Urinary bladder (tissue), 4 donors: ENCODE results near the gene ZNF778. TPM values are rescaled to one million over a fixed set of nuclear protein-coding genes. Genes with fewer than 3 reads are reported as not detected.

Experiments used
- DNase-seq: peaks from one replicate; pipeline ENCODE4 v3.0.0-alpha.2; 2015; ENCODE audit errors: extremely low spot score
- H3K27ac ChIP-seq: one replicate; pipeline ENCODE4 v1.5.1; 2013; ENCODE audit warnings: low read depth, mild to moderate bottlenecking, moderate library complexity
- H3K36me3 ChIP-seq: one replicate; pipeline ENCODE4 v1.6.1; 2013; ENCODE audit warnings: mild to moderate bottlenecking, moderate library complexity; ENCODE audit not compliant: insufficient read depth
- H3K4me1 ChIP-seq: one replicate; pipeline ENCODE4 v1.6.1; 2013; ENCODE audit warnings: mild to moderate bottlenecking, moderate library complexity; ENCODE audit not compliant: insufficient read depth
- H3K4me3 ChIP-seq: one replicate; pipeline ENCODE4 v1.5.1; 2013; ENCODE audit warnings: low read depth, low read length
- WGBS: extraction: QIAGEN DNeasy Blood & Tissue Kit; methylation state at CpG from one replicate; pipeline ENCODE4 v1.1.7; 2013; 5-methylcytosine and 5-hydroxymethylcytosine counted together
- polyA plus RNA-seq: library from polyadenylated mRNA; stranded (reverse); fragments of 200-250 nt; gene quantifications from one replicate; pipeline ENCODE4 v1.2.3, GENCODE V29; 2013
- total RNA-seq: library from RNA; depleted of rRNA; stranded (reverse); fragments of >200 nt; gene quantifications from one replicate; pipeline ENCODE4 v1.2.3, GENCODE V29; 2014
- donor health status: healthy with polysubstance abuse.
- donor health status: healthy.

Gene ZNF778
- total and polyA plus RNA-seq, 2 donors = 5.1 to 9.5 TPM

GRCh38 chr16:89207993-89208392 lies 9.5 kb upstream of the ZNF778 start:
- no peaks in the 10 kb centered on the region for H3K4me1 ChIP-seq
- 93% methylated on average over 4 of the region's 4 CpGs for WGBS
- no peaks in the 10 kb centered on the region for H3K36me3 ChIP-seq
- no peak overlapping the region for H3K4me3 ChIP-seq
- DNase-seq = no peak
- no peak overlapping the region for H3K27ac ChIP-seq

- Histone ChIP-seq H3K4me3 (no peak overlapping the region), H3K27ac (no peak overlapping the region), H3K4me1 (no peaks in the 10 kb centered on the region), H3K36me3 (no peaks in the 10 kb centered on the region)
- WGBS = 69% methylated on average over 15 of the region's 15 CpGs
- no peak for DNase-seq
Observed at GRCh38 chr16:89209522-89210044, 7.9 kb upstream of the ZNF778 start.

- H3K36me3 ChIP-seq = no peaks in the 10 kb centered on the region
- no peaks in the 10 kb centered on the region for H3K4me1 ChIP-seq
- WGBS = 67% methylated on average over 11 of the region's 11 CpGs
- DNase-seq = no peak
- no peak overlapping the region for H3K27ac ChIP-seq
- no peak overlapping the region for H3K4me3 ChIP-seq
Observed at GRCh38 chr16:89210165-89210903, 7.2 kb upstream of the ZNF778 start.

- H3K4me1 ChIP-seq = no peaks in the 10 kb centered on the region
- no peak for DNase-seq
- WGBS = 62% methylated on average over 15 of the region's 15 CpGs
- H3K27ac ChIP-seq = no peak overlapping the region
- H3K4me3 ChIP-seq = no peak overlapping the region
- H3K36me3 ChIP-seq = no peaks in the 10 kb centered on the region
Observed at GRCh38 chr16:89210904-89211515, 6.5 kb upstream of the ZNF778 start.

- 2% methylated on average over 25 of the region's 25 CpGs for WGBS
- Histone ChIP-seq H3K27ac (peak overlapping the region; percentile 94), H3K36me3 (no peaks in the 10 kb centered on the region), H3K4me3 (peak overlapping the region; percentile 75), H3K4me1 (no peaks in the 10 kb centered on the region)
- peak; percentile 39 for DNase-seq
Observed at GRCh38 chr16:89216315-89217137, 977 bp upstream of the ZNF778 start.

GRCh38 chr16:89217138-89217387 lies 440 bp upstream of the ZNF778 start:
- DNase-seq = no peak
- Histone ChIP-seq H3K36me3 (no peaks in the 10 kb centered on the region), H3K4me1 (no peaks in the 10 kb centered on the region), H3K27ac (peak overlapping the region; percentile 94), H3K4me3 (peak overlapping the region; percentile 75)
- under 1% methylated on average over 11 of the region's 11 CpGs for WGBS

- Histone ChIP-seq H3K4me1 (no peaks in the 10 kb centered on the region), H3K4me3 (no peak overlapping the region), H3K36me3 (no peaks in the 10 kb centered on the region), H3K27ac (no peak overlapping the region)
- DNase-seq = no peak
- WGBS = 83% methylated on average over 5 of the region's 5 CpGs
Observed at GRCh38 chr16:89219365-89219764, 1.9 kb downstream of the ZNF778 start.

GRCh38 chr16:89221604-89222003 lies 4.1 kb downstream of the ZNF778 start:
- no peak overlapping the region for H3K27ac ChIP-seq
- 90% methylated on average over 3 of the region's 3 CpGs for WGBS
- no peak for DNase-seq
- H3K4me3 ChIP-seq = no peak overlapping the region
- no peaks in the 10 kb centered on the region for H3K36me3 ChIP-seq
- H3K4me1 ChIP-seq = no peaks in the 10 kb centered on the region

GRCh38 chr16:89222931-89223330 lies 5.4 kb downstream of the ZNF778 start:
- DNase-seq = no peak
- 94% methylated on average over 21 of the region's 21 CpGs for WGBS
- H3K36me3 ChIP-seq = peaks cover 4% of the 10 kb centered on the region
- no peaks in the 10 kb centered on the region for H3K4me1 ChIP-seq
- H3K27ac ChIP-seq = no peak overlapping the region
- H3K4me3 ChIP-seq = no peak overlapping the region

GRCh38 chr16:89224665-89225064 lies 7.2 kb downstream of the ZNF778 start:
- H3K27ac ChIP-seq = no peak overlapping the region
- H3K4me3 ChIP-seq = no peak overlapping the region
- no peaks in the 10 kb centered on the region for H3K4me1 ChIP-seq
- DNase-seq = no peak
- H3K36me3 ChIP-seq = peaks cover 4% of the 10 kb centered on the region
- 96% methylated on average over 10 of the region's 10 CpGs for WGBS

- peaks cover 6% of the 10 kb centered on the region for H3K36me3 ChIP-seq
- no peaks in the 10 kb centered on the region for H3K4me1 ChIP-seq
- DNase-seq = no peak
- no peak overlapping the region for H3K4me3 ChIP-seq
- WGBS = 95% methylated on average over 14 of the region's 14 CpGs
- H3K27ac ChIP-seq = no peak overlapping the region
Observed at GRCh38 chr16:89230255-89230654, 12.8 kb downstream of the ZNF778 start.

GRCh38 chr16:89232107-89232506 lies 14.6 kb downstream of the ZNF778 start:
- 78% methylated on average over 2 of the region's 2 CpGs for WGBS
- H3K4me1 ChIP-seq = no peaks in the 10 kb centered on the region
- H3K36me3 ChIP-seq = peaks cover 3% of the 10 kb centered on the region
- no peak overlapping the region for H3K27ac ChIP-seq
- no peak for DNase-seq
- no peak overlapping the region for H3K4me3 ChIP-seq

GRCh38 chr16:89233678-89234490 lies 16.4 kb downstream of the ZNF778 start:
- no peak for DNase-seq
- H3K36me3 ChIP-seq = peaks cover 2% of the 10 kb centered on the region
- WGBS = 96% methylated on average over 16 of the region's 16 CpGs
- no peaks in the 10 kb centered on the region for H3K4me1 ChIP-seq
- H3K27ac ChIP-seq = no peak overlapping the region
- no peak overlapping the region for H3K4me3 ChIP-seq
